Fibroblast of lung (primary cell): ENCODE results near the gene ATAT1. TPM values are rescaled to one million over a fixed set of nuclear protein-coding genes. Genes with fewer than 3 reads are reported as not detected.

Experiments
- DNase-seq, 2 donors: peaks; one replicate each; pipeline versions ENCODE4 v3.0.0 to v3.0.0-alpha.2; 2010; ENCODE audit warnings: low read depth in 2 of 2
- H2AFZ ChIP-seq: 2 replicates; pipeline ENCODE4 v1.5.1; 2012; ENCODE audit warnings: low read length, control low read depth, inconsistent platforms
- H3K27ac ChIP-seq: 2 replicates; pipeline ENCODE4 v1.5.1; 2011; ENCODE audit warnings: low read length, control low read depth; ENCODE audit not compliant: insufficient read depth
- H3K27me3 ChIP-seq: 2 replicates; pipeline ENCODE4 v1.5.1; 2011; ENCODE audit warnings: mild to moderate bottlenecking, low read length; ENCODE audit not compliant: control insufficient read depth, insufficient read depth
- H3K36me3 ChIP-seq: 2 replicates; pipeline ENCODE4 v1.5.1; 2011; ENCODE audit warnings: low read length; ENCODE audit not compliant: control insufficient read depth, insufficient read depth
- H3K4me1 ChIP-seq: 2 replicates; pipeline ENCODE4 v1.5.1; 2011; ENCODE audit warnings: low read length; ENCODE audit not compliant: control insufficient read depth, insufficient read depth; ENCODE audit errors: extremely low read depth
- H3K4me2 ChIP-seq: 2 replicates; pipeline ENCODE4 v1.5.1; 2011; ENCODE audit warnings: low read length, control low read depth; ENCODE audit not compliant: insufficient read depth; ENCODE audit errors: extremely low read depth
- H3K4me3 ChIP-seq, 4 experiments: fragments of 200-600 bp in 1 of 4; sonication (generic) in 1 of 4; replicated peaks in 1 of 4; 2 replicates each; pipeline ENCODE4 v1.5.1; 2011 to 2016; ENCODE audit warnings: low read length in 4 of 4, low read depth in 3 of 4, mild to moderate bottlenecking in 3 of 4, control low read depth in 2 of 4, inconsistent platforms in 1 of 4, mixed read lengths in 1 of 4; ENCODE audit not compliant: insufficient read depth in 1 of 4; ENCODE audit errors: control extremely low read depth in 1 of 4
- H3K79me2 ChIP-seq: 2 replicates; pipeline ENCODE4 v1.5.1; 2012; ENCODE audit warnings: mild to moderate bottlenecking, low read length, inconsistent platforms; ENCODE audit not compliant: control insufficient read depth, insufficient read depth
- H3K9ac ChIP-seq: 2 replicates; pipeline ENCODE4 v1.5.1; 2011; ENCODE audit warnings: mild to moderate bottlenecking, low read length, control low read depth; ENCODE audit not compliant: insufficient read depth
- H3K9me3 ChIP-seq: 2 replicates; pipeline ENCODE4 v1.5.1; 2012; ENCODE audit warnings: low read depth, low read length; ENCODE audit not compliant: control insufficient read depth, insufficient read depth
- H4K20me1 ChIP-seq: 2 replicates; pipeline ENCODE4 v1.5.1; 2011; ENCODE audit warnings: low read length; ENCODE audit not compliant: control insufficient read depth, insufficient read depth; ENCODE audit errors: extremely low read depth
- EZH2 ChIP-seq: IDR thresholded peaks from 2 replicates; pipeline ENCODE4 v1.5.1; 2012; ENCODE audit warnings: low read length, control low read depth, mild to moderate bottlenecking; ENCODE audit errors: missing control alignments
- polyA plus RNA-seq, 2 donors: library from polyadenylated mRNA; depleted of rRNA in 1 of 2; stranded (reverse) in 1 of 2; unstranded in 1 of 2; fragments of >200 nt; gene quantifications; 2 replicates each; pipeline ENCODE4 v1.2.1, GENCODE V29; 2011 to 2012; ENCODE audit warnings: missing spikeins in 1 of 2
- total RNA-seq: library from RNA; depleted of rRNA; stranded (reverse); fragments of >200 nt; gene quantifications from 2 replicates; pipeline ENCODE4 v1.2.1, GENCODE V29; 2014
- TF ChIP-seq, protein P1 (sequence below), 2 donors: IDR thresholded peaks in 1 of 2; conservative IDR thresholded peaks in 1 of 2; 1 replicate in 1 of 2; 2 replicates in 1 of 2; pipeline ENCODE4 v1.5.1; 2011 to 2012; ENCODE audit warnings: low read length in 2 of 2, control low read depth in 1 of 2, inconsistent platforms in 1 of 2, low read depth in 1 of 2, mild to moderate bottlenecking in 1 of 2

The ATAT1 gene
- total and polyA plus RNA-seq, 2 donors (not counting 1 experiment from before 2014, with no cell fraction given), result 5.1 to 6.8 TPM

GRCh38 chr6:30679765-30680535, 53.3 kb downstream of the ATAT1 start:
- no peaks in the 10 kb centered on the region for H4K20me1 ChIP-seq
- no peaks in the 10 kb centered on the region for H3K9me3 ChIP-seq
- H3K79me2 ChIP-seq, result peaks cover 77% of the 10 kb centered on the region
- H3K27me3 ChIP-seq, result no peaks in the 10 kb centered on the region
- TF ChIP-seq, protein P1, sequence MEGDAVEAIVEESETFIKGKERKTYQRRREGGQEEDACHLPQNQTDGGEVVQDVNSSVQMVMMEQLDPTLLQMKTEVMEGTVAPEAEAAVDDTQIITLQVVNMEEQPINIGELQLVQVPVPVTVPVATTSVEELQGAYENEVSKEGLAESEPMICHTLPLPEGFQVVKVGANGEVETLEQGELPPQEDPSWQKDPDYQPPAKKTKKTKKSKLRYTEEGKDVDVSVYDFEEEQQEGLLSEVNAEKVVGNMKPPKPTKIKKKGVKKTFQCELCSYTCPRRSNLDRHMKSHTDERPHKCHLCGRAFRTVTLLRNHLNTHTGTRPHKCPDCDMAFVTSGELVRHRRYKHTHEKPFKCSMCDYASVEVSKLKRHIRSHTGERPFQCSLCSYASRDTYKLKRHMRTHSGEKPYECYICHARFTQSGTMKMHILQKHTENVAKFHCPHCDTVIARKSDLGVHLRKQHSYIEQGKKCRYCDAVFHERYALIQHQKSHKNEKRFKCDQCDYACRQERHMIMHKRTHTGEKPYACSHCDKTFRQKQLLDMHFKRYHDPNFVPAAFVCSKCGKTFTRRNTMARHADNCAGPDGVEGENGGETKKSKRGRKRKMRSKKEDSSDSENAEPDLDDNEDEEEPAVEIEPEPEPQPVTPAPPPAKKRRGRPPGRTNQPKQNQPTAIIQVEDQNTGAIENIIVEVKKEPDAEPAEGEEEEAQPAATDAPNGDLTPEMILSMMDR (conservative IDR thresholded peaks at IDR 0.05 in 1 of 2, IDR thresholded peaks at IDR 0.05 in 1 of 2; ENCODE audit: low read depth in 1 of 2, low read length in 2 of 2), result no peak
- peaks cover 10% of the 10 kb centered on the region for H3K4me1 ChIP-seq
- H3K4me3 ChIP-seq, result peak overlapping the region; percentile 18 to 95 (median 38)
- peak overlapping the region; percentile 13 for H3K27ac ChIP-seq
- H3K36me3 ChIP-seq, result peaks cover 29% of the 10 kb centered on the region
- no peak overlapping the region for H3K9ac ChIP-seq
- peak overlapping the region; percentile 97 for H3K4me2 ChIP-seq
- H2AFZ ChIP-seq, result no peak overlapping the region
- DNase-seq, result no peak

DNA sequence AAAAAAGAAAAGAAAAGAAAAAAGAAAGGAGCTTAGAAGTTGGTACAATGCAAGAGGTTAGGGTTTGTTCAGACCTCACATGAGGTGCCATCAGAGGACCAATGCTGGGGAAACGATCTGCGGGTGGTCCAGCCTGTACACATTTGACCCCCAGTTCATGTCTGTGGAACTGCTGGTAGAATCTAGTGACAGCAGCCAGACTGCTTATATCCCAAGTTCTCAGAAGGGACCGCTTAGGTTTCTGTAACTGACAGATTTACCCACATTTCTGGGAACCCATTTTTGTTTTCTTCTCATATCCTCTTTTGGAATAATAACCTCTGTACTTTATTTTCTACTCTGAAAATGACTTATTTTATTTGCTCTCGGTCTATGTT, 55.1 kb downstream of the ATAT1 start:
- H2AFZ ChIP-seq, result no peak overlapping the region
- no peak for DNase-seq
- H3K4me3 ChIP-seq, result peak overlapping the region; percentile 80 to 95 (median 94)
- H3K36me3 ChIP-seq, result peaks cover 28% of the 10 kb centered on the region
- peaks cover 93% of the 10 kb centered on the region for H3K79me2 ChIP-seq
- H3K27me3 ChIP-seq, result no peaks in the 10 kb centered on the region
- H3K4me2 ChIP-seq, result peak overlapping the region; percentile 97
- TF ChIP-seq, protein P1 (conservative IDR thresholded peaks at IDR 0.05 in 1 of 2, IDR thresholded peaks at IDR 0.05 in 1 of 2; ENCODE audit: low read depth in 1 of 2, low read length in 2 of 2), result no peak
- no peak for TF ChIP-seq EZH2
- H3K9ac ChIP-seq, result peak overlapping the region; percentile 25
- no peaks in the 10 kb centered on the region for H4K20me1 ChIP-seq
- peaks cover 10% of the 10 kb centered on the region for H3K4me1 ChIP-seq
- no peaks in the 10 kb centered on the region for H3K9me3 ChIP-seq
- peak overlapping the region; percentile 44 for H3K27ac ChIP-seq

DNA sequence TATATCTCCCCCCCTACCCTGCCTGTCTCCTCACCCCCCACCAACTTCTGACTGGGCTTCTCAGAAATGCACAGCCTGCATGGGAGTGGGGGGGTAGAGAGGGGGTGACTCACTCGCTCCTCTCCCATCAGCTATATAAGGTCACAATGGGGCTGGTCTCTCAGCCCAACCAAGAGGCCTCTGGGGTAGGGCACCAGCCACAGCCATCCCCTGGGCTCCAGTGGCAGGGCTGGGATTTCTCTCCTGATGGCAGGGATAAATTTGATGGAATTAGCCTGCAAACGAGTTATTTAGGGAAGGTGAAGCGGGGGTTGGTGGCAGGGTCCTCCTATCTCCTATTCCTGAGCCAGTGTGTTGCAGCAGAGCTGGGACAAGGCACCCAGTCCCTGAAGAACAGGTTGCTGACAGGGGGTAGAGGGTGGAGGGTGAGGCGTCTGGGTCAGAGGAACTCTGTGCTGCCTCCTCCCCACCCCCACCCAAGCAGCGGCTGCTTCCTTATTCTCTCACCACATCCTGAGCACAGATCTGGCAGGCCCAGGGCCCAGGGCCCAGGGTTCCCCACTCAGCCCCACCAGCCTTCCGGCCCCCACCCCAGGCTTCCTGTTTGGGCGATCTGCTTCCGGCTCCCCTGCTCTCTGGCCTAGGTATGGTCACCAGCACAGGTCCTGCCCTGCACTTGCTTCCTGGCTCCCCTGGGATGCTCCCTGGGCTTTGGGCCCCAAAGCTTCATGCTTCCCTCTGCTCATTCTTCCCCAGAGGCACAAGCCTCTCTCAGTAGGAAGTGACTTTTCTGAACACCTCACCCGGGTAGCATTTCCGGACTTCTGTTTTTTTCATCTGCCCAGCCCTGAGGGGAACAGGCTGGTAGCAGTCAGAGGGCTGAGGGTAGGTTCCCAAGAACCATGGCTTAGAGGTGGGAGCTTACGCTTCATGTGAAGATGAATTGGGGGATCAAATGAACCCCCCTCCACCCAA, 55.8 kb downstream of the ATAT1 start:
- Histone ChIP-seq H3K27me3 (no peaks in the 10 kb centered on the region), H2AFZ (no peak overlapping the region)

More for the DNA sequence above, 55.8 kb downstream of the ATAT1 start:
- H3K9me3 ChIP-seq, result no peaks in the 10 kb centered on the region
- H4K20me1 ChIP-seq, result no peaks in the 10 kb centered on the region
- peak overlapping the region; percentile 85 for H3K27ac ChIP-seq
- H3K4me3 ChIP-seq, result peak overlapping the region; percentile 80 to 95 (median 94)
- H3K4me1 ChIP-seq, result peaks cover 10% of the 10 kb centered on the region
- peak overlapping the region; percentile 97 for H3K4me2 ChIP-seq
- no peak for TF ChIP-seq EZH2
- TF ChIP-seq, protein P1 (conservative IDR thresholded peaks at IDR 0.05 in 1 of 2, IDR thresholded peaks at IDR 0.05 in 1 of 2; ENCODE audit: low read depth in 1 of 2, low read length in 2 of 2), result no peak
- H3K79me2 ChIP-seq, result peaks cover 91% of the 10 kb centered on the region
- peak; percentile 86 to 94 for DNase-seq
- H3K36me3 ChIP-seq, result peaks cover 24% of the 10 kb centered on the region
- H3K9ac ChIP-seq, result peak overlapping the region; percentile 63
